ENCODE results near the gene CDH13.

CDH13 gene

GRCh38 chr16:83174671-83175070 is 547.9 kb downstream of the CDH13 start (continued):
- TF ChIP-seq SNAI2 (CRISPR knock-in tag; IDR thresholded peaks at IDR 0.05) (no peak), ZNF8 (CRISPR knock-in tag; IDR thresholded peaks at IDR 0.05) (no peak), TOX (CRISPR knock-in tag; IDR thresholded peaks at IDR 0.05; ENCODE audit: borderline replicate concordance) (no peak), TCF4 (CRISPR knock-in tag; IDR thresholded peaks at IDR 0.05; ENCODE audit: borderline replicate concordance) (no peak), ZNF70 (CRISPR knock-in tag; IDR thresholded peaks at IDR 0.05) (no peak), POU6F1 (CRISPR knock-in tag; IDR thresholded peaks at IDR 0.05; ENCODE audit: borderline replicate concordance, low read depth) (no peak), BACH2 (CRISPR knock-in tag; IDR thresholded peaks at IDR 0.05; ENCODE audit: borderline replicate concordance) (no peak)

GRCh38 chr16:83176802-83177201 is 550.0 kb downstream of the CDH13 start:
- ATAC-seq, result no peak
- TF ChIP-seq RARB (CRISPR knock-in tag; IDR thresholded peaks at IDR 0.05) (no peak), POU6F1 (CRISPR knock-in tag; IDR thresholded peaks at IDR 0.05; ENCODE audit: borderline replicate concordance, low read depth) (no peak), ZNF70 (CRISPR knock-in tag; IDR thresholded peaks at IDR 0.05) (no peak), PATZ1 (CRISPR knock-in tag; IDR thresholded peaks at IDR 0.05; ENCODE audit: borderline replicate concordance) (no peak), ZFP3 (CRISPR knock-in tag; IDR thresholded peaks at IDR 0.05) (no peak), SNAI2 (CRISPR knock-in tag; IDR thresholded peaks at IDR 0.05) (no peak), TSHZ2 (CRISPR knock-in tag; IDR thresholded peaks at IDR 0.05) (no peak), PPARA (CRISPR knock-in tag; IDR thresholded peaks at IDR 0.05; ENCODE audit: borderline replicate concordance) (no peak), TCF4 (CRISPR knock-in tag; IDR thresholded peaks at IDR 0.05; ENCODE audit: borderline replicate concordance) (no peak), CSRNP3 (CRISPR knock-in tag; IDR thresholded peaks at IDR 0.05) (no peak), ARNTL (CRISPR knock-in tag; IDR thresholded peaks at IDR 0.05; ENCODE audit: borderline replicate concordance, low read depth) (no peak), GLIS3 (CRISPR knock-in tag; IDR thresholded peaks at IDR 0.05) (no peak), ZNF565 (CRISPR knock-in tag; conservative IDR thresholded peaks at IDR 0.05; ENCODE audit: low read depth) (no peak), TOX (CRISPR knock-in tag; IDR thresholded peaks at IDR 0.05; ENCODE audit: borderline replicate concordance) (no peak), ESRRG (CRISPR knock-in tag; IDR thresholded peaks at IDR 0.05) (no peak), ISL1 (CRISPR knock-in tag; IDR thresholded peaks at IDR 0.05) (no peak)

- ATAC-seq, result no peak
These were observed 559.1 kb downstream of the CDH13 start for GRCh38 chr16:83185902-83186301.

More at GRCh38 chr16:83185902-83186301, 559.1 kb downstream of the CDH13 start:
- TF ChIP-seq ZFP3 (CRISPR knock-in tag; IDR thresholded peaks at IDR 0.05) (no peak), ISL1 (CRISPR knock-in tag; IDR thresholded peaks at IDR 0.05) (no peak), TOX (CRISPR knock-in tag; IDR thresholded peaks at IDR 0.05; ENCODE audit: borderline replicate concordance) (no peak), CSDC2 (CRISPR knock-in tag; IDR thresholded peaks at IDR 0.05) (no peak), ZNF70 (CRISPR knock-in tag; IDR thresholded peaks at IDR 0.05) (no peak), ZNF565 (CRISPR knock-in tag; conservative IDR thresholded peaks at IDR 0.05; ENCODE audit: low read depth) (no peak), ZC3H10 (CRISPR knock-in tag; IDR thresholded peaks at IDR 0.05) (no peak), TSHZ2 (CRISPR knock-in tag; IDR thresholded peaks at IDR 0.05) (no peak), OSR1 (CRISPR knock-in tag; IDR thresholded peaks at IDR 0.05) (no peak), TCF4 (CRISPR knock-in tag; IDR thresholded peaks at IDR 0.05; ENCODE audit: borderline replicate concordance) (no peak), POU6F1 (CRISPR knock-in tag; IDR thresholded peaks at IDR 0.05; ENCODE audit: borderline replicate concordance, low read depth) (no peak), ZFP30 (CRISPR knock-in tag; IDR thresholded peaks at IDR 0.05) (no peak), ESRRG (CRISPR knock-in tag; IDR thresholded peaks at IDR 0.05) (no peak), SNAI2 (CRISPR knock-in tag; IDR thresholded peaks at IDR 0.05) (no peak)

Data from SK-N-SH treated with all-trans-retinoic acid at 6 μM for 48 hours (cell line).